ENCODE measurements around the gene CHRNG. TPM values are rescaled to one million over a fixed set of nuclear protein-coding genes. Genes with fewer than 3 reads are reported as not detected.
"Not testable (repeated sequence)": the region's sequence is repeated elsewhere in the genome, so short reads cannot be mapped to it uniquely, and the experiment has no call there.

CHRNG gene
- total and polyA plus RNA-seq, 9 donors = 75.0 to 165 (median 94.8) TPM

GRCh38 chr2:232556426-232556825, 16.9 kb downstream of the CHRNG start:
- Histone ChIP-seq H3K27ac (ENCODE audit: low read length) (no peak overlapping the region), H3K4me1 (ENCODE audit: control insufficient read depth, insufficient read depth, low read length) (peaks cover 5% of the 10 kb centered on the region), H3K27me3 (ENCODE audit: control insufficient read depth, insufficient read depth, low read length) (no peaks in the 10 kb centered on the region), H3K4me3 (ENCODE audit: low read length) (no peak overlapping the region), H3K36me3 (ENCODE audit: control insufficient read depth, insufficient read depth, low read length) (peaks cover 36% of the 10 kb centered on the region), H3K9me3 (replicated peaks; ENCODE audit: control insufficient read depth, low read depth, low read length) (no peaks in the 10 kb centered on the region)
- WGBS (ENCODE audit: insufficient coverage) = 78% methylated on average over 3 of the region's 3 CpGs
- no peak for DNase-seq

- no peak overlapping the region for H3K4me3 ChIP-seq (ENCODE audit: low read length)
- DNase-seq = no peak
- no peak overlapping the region for H3K27ac ChIP-seq (ENCODE audit: low read length)
- H3K36me3 ChIP-seq (ENCODE audit: control insufficient read depth, insufficient read depth, low read length) = peaks cover 48% of the 10 kb centered on the region
- H3K27me3 ChIP-seq (ENCODE audit: control insufficient read depth, insufficient read depth, low read length) = no peaks in the 10 kb centered on the region
- no peaks in the 10 kb centered on the region for H3K4me1 ChIP-seq (ENCODE audit: control insufficient read depth, insufficient read depth, low read length)
- no peaks in the 10 kb centered on the region for H3K9me3 ChIP-seq (replicated peaks; ENCODE audit: control insufficient read depth, low read depth, low read length)
- 86% methylated on average over 3 of the region's 8 CpGs for WGBS (ENCODE audit: insufficient coverage)
Observed at GRCh38 chr2:232562515-232563151, 23.1 kb downstream of the CHRNG start.

GRCh38 chr2:232563580-232563979, 24.1 kb downstream of the CHRNG start:
- Histone ChIP-seq H3K27ac (ENCODE audit: low read length) (no peak overlapping the region), H3K4me1 (ENCODE audit: control insufficient read depth, insufficient read depth, low read length) (no peaks in the 10 kb centered on the region), H3K36me3 (ENCODE audit: control insufficient read depth, insufficient read depth, low read length) (peaks cover 55% of the 10 kb centered on the region), H3K27me3 (ENCODE audit: control insufficient read depth, insufficient read depth, low read length) (no peaks in the 10 kb centered on the region), H3K4me3 (ENCODE audit: low read length) (no peak overlapping the region), H3K9me3 (replicated peaks; ENCODE audit: control insufficient read depth, low read depth, low read length) (no peaks in the 10 kb centered on the region)
- 100% methylated on average over 1 of the region's 3 CpGs for WGBS (ENCODE audit: insufficient coverage)
- no peak for DNase-seq

- H3K4me3 ChIP-seq (ENCODE audit: low read length) = no peak overlapping the region
- no peaks in the 10 kb centered on the region for H3K27me3 ChIP-seq (ENCODE audit: control insufficient read depth, insufficient read depth, low read length)
- H3K27ac ChIP-seq (ENCODE audit: low read length) = no peak overlapping the region
- peaks cover 71% of the 10 kb centered on the region for H3K36me3 ChIP-seq (ENCODE audit: control insufficient read depth, insufficient read depth, low read length)
- H3K9me3 ChIP-seq (replicated peaks; ENCODE audit: control insufficient read depth, low read depth, low read length) = no peaks in the 10 kb centered on the region
- DNase-seq = no peak
- H3K4me1 ChIP-seq (ENCODE audit: control insufficient read depth, insufficient read depth, low read length) = peaks cover 8% of the 10 kb centered on the region
Observed at GRCh38 chr2:232567721-232568120, 28.2 kb downstream of the CHRNG start.

GRCh38 chr2:232568161-232568560, 28.7 kb downstream of the CHRNG start:
- no peak for DNase-seq
- peaks cover 8% of the 10 kb centered on the region for H3K4me1 ChIP-seq (ENCODE audit: control insufficient read depth, insufficient read depth, low read length)
- H3K4me3 ChIP-seq (ENCODE audit: low read length) = no peak overlapping the region

GRCh38 chr2:232569541-232569940, 30.0 kb downstream of the CHRNG start:
- Histone ChIP-seq H3K27ac (ENCODE audit: low read length) (no peak overlapping the region), H3K9me3 (replicated peaks; ENCODE audit: control insufficient read depth, low read depth, low read length) (no peaks in the 10 kb centered on the region), H3K4me1 (ENCODE audit: control insufficient read depth, insufficient read depth, low read length) (peaks cover 16% of the 10 kb centered on the region), H3K36me3 (ENCODE audit: control insufficient read depth, insufficient read depth, low read length) (peaks cover 67% of the 10 kb centered on the region), H3K27me3 (ENCODE audit: control insufficient read depth, insufficient read depth, low read length) (no peaks in the 10 kb centered on the region), H3K4me3 (ENCODE audit: low read length) (no peak overlapping the region)
- 91% methylated on average over 6 of the region's 9 CpGs for WGBS (ENCODE audit: insufficient coverage)
- DNase-seq = no peak

More at GRCh38 chr2:232568161-232568560, 28.7 kb downstream of the CHRNG start:
- no peaks in the 10 kb centered on the region for H3K27me3 ChIP-seq (ENCODE audit: control insufficient read depth, insufficient read depth, low read length)
- no peak overlapping the region for H3K27ac ChIP-seq (ENCODE audit: low read length)
- H3K9me3 ChIP-seq (replicated peaks; ENCODE audit: control insufficient read depth, low read depth, low read length) = no peaks in the 10 kb centered on the region
- no CpG with 5 or more reads among the region's 5 CpGs for WGBS (ENCODE audit: insufficient coverage)
- H3K36me3 ChIP-seq (ENCODE audit: control insufficient read depth, insufficient read depth, low read length) = peaks cover 70% of the 10 kb centered on the region

GRCh38 chr2:232570481-232570880, 31.0 kb downstream of the CHRNG start:
- H3K27me3 ChIP-seq (ENCODE audit: control insufficient read depth, insufficient read depth, low read length); H3K27ac ChIP-seq (ENCODE audit: low read length); H3K9me3 ChIP-seq (replicated peaks; ENCODE audit: control insufficient read depth, low read depth, low read length); DNase-seq; H3K4me3 ChIP-seq (ENCODE audit: low read length): not testable (repeated sequence)
- 90% methylated on average over 2 of the region's 6 CpGs for WGBS (ENCODE audit: insufficient coverage)
- Histone ChIP-seq H3K4me1 (ENCODE audit: control insufficient read depth, insufficient read depth, low read length) (peaks cover 23% of the 10 kb centered on the region), H3K36me3 (ENCODE audit: control insufficient read depth, insufficient read depth, low read length) (peaks cover 62% of the 10 kb centered on the region)

- Histone ChIP-seq H3K4me3 (ENCODE audit: low read length) (no peak overlapping the region), H3K36me3 (ENCODE audit: control insufficient read depth, insufficient read depth, low read length) (peaks cover 56% of the 10 kb centered on the region), H3K4me1 (ENCODE audit: control insufficient read depth, insufficient read depth, low read length) (peaks cover 23% of the 10 kb centered on the region), H3K27me3 (ENCODE audit: control insufficient read depth, insufficient read depth, low read length) (no peaks in the 10 kb centered on the region), H3K27ac (ENCODE audit: low read length) (no peak overlapping the region), H3K9me3 (replicated peaks; ENCODE audit: control insufficient read depth, low read depth, low read length) (no peaks in the 10 kb centered on the region)
- 62% methylated on average over 6 of the region's 7 CpGs for WGBS (ENCODE audit: insufficient coverage)
- DNase-seq = no peak
Observed at GRCh38 chr2:232571026-232571474, 31.6 kb downstream of the CHRNG start.

GRCh38 chr2:232573042-232573441, 33.5 kb downstream of the CHRNG start:
- no peak overlapping the region for H3K4me3 ChIP-seq (ENCODE audit: low read length)
- no peak overlapping the region for H3K27ac ChIP-seq (ENCODE audit: low read length)
- peaks cover 32% of the 10 kb centered on the region for H3K4me1 ChIP-seq (ENCODE audit: control insufficient read depth, insufficient read depth, low read length)
- no peak for DNase-seq
- H3K36me3 ChIP-seq (ENCODE audit: control insufficient read depth, insufficient read depth, low read length) = peaks cover 49% of the 10 kb centered on the region
- no peaks in the 10 kb centered on the region for H3K27me3 ChIP-seq (ENCODE audit: control insufficient read depth, insufficient read depth, low read length)
- no peaks in the 10 kb centered on the region for H3K9me3 ChIP-seq (replicated peaks; ENCODE audit: control insufficient read depth, low read depth, low read length)

- peaks cover 34% of the 10 kb centered on the region for H3K4me1 ChIP-seq (ENCODE audit: control insufficient read depth, insufficient read depth, low read length)
- WGBS (ENCODE audit: insufficient coverage) = 81% methylated on average over 6 of the region's 8 CpGs
- peaks cover 40% of the 10 kb centered on the region for H3K36me3 ChIP-seq (ENCODE audit: control insufficient read depth, insufficient read depth, low read length)
Observed at GRCh38 chr2:232573771-232574435, 34.4 kb downstream of the CHRNG start.

More at GRCh38 chr2:232573771-232574435, 34.4 kb downstream of the CHRNG start:
- Histone ChIP-seq H3K27ac (ENCODE audit: low read length) (peak overlapping the region; percentile 43), H3K4me3 (ENCODE audit: low read length) (no peak overlapping the region), H3K27me3 (ENCODE audit: control insufficient read depth, insufficient read depth, low read length) (no peaks in the 10 kb centered on the region), H3K9me3 (replicated peaks; ENCODE audit: control insufficient read depth, low read depth, low read length) (no peaks in the 10 kb centered on the region)
- no peak for DNase-seq
